ENCODE data around the gene YBEY. TPM values are rescaled to one million over a fixed set of nuclear protein-coding genes. Genes with fewer than 3 reads are reported as not detected.
A peak's percentile ranks its signal among the peaks of the same experiment; 100 is the strongest.

The YBEY gene
- total RNA-seq, 1 experiment from 2014 or later = 38.5 TPM

GRCh38 chr21:46286648-46287002 is 483 bp downstream of the YBEY start:
- peaks cover 28% of the 10 kb centered on the region for H3K36me3 ChIP-seq (ENCODE audit: insufficient read depth, low read length)
- no peaks in the 10 kb centered on the region for H3K27me3 ChIP-seq (ENCODE audit: low read length)
- H3K4me2 ChIP-seq (ENCODE audit: low read depth, low read length, poor library complexity, severe bottlenecking) = peak overlapping the region; percentile 69
- peaks cover 1% of the 10 kb centered on the region; the same call in 1 of the 2 replicates for H3K9me3 ChIP-seq (ENCODE audit: low read length)
- H3K79me2 ChIP-seq (ENCODE audit: low read length) = peaks cover 59% of the 10 kb centered on the region
- H3K9me2 ChIP-seq (replicated peaks; ENCODE audit: insufficient read depth, low read length) = no peaks in the 10 kb centered on the region
- H4K20me1 ChIP-seq (ENCODE audit: insufficient read depth, low read depth, low read length) = 0 out of 2 replicates have a peak, but pooled peaks cover 3% of the 10 kb centered on the region
- peak overlapping the region; percentile 96 for H3K9ac ChIP-seq (ENCODE audit: low read length)
- H3K4me3 ChIP-seq (ENCODE audit: low read length) = peak overlapping the region; percentile 97
- peak overlapping the region; percentile 52; the same call in 1 of the 2 replicates for H2AFZ ChIP-seq (ENCODE audit: low read length)
- H3K27ac ChIP-seq (ENCODE audit: low read length) = peak overlapping the region; percentile 97
- DNase-seq = no peak
- H3K4me1 ChIP-seq (ENCODE audit: low read length) = peaks cover 59% of the 10 kb centered on the region

GRCh38 chr21:46287541-46287940 is 1.4 kb downstream of the YBEY start:
- no peaks in the 10 kb centered on the region for H3K27me3 ChIP-seq (ENCODE audit: low read length)
- H3K4me2 ChIP-seq (ENCODE audit: low read depth, low read length, poor library complexity, severe bottlenecking) = peak overlapping the region; percentile 69
- H3K4me3 ChIP-seq (ENCODE audit: low read length) = peak overlapping the region; percentile 97
- peaks cover 33% of the 10 kb centered on the region for H3K36me3 ChIP-seq (ENCODE audit: insufficient read depth, low read length)
- no peaks in the 10 kb centered on the region for H3K9me2 ChIP-seq (replicated peaks; ENCODE audit: insufficient read depth, low read length)
- peaks cover 63% of the 10 kb centered on the region for H3K4me1 ChIP-seq (ENCODE audit: low read length)
- peak overlapping the region; percentile 97 for H3K27ac ChIP-seq (ENCODE audit: low read length)
- no peaks in the 10 kb centered on the region for H4K20me1 ChIP-seq (ENCODE audit: insufficient read depth, low read depth, low read length)
- H3K9me3 ChIP-seq (ENCODE audit: low read length) = peaks cover 8% of the 10 kb centered on the region; the same call in 1 of the 2 replicates
- no peak overlapping the region for H2AFZ ChIP-seq (ENCODE audit: low read length)
- peak overlapping the region; percentile 96 for H3K9ac ChIP-seq (ENCODE audit: low read length)
- DNase-seq = no peak
- H3K79me2 ChIP-seq (ENCODE audit: low read length) = peaks cover 55% of the 10 kb centered on the region

GRCh38 chr21:46289655-46290179 is 3.6 kb downstream of the YBEY start:
- H3K27ac ChIP-seq (ENCODE audit: low read length) = peak overlapping the region; percentile 91
- DNase-seq = peak; percentile 49
- H3K4me2 ChIP-seq (ENCODE audit: low read depth, low read length, poor library complexity, severe bottlenecking) = peak overlapping the region; percentile 34
- H3K4me3 ChIP-seq (ENCODE audit: low read length) = no peak overlapping the region
- no peak overlapping the region for H2AFZ ChIP-seq (ENCODE audit: low read length)
- H3K36me3 ChIP-seq (ENCODE audit: insufficient read depth, low read length) = peaks cover 16% of the 10 kb centered on the region
- H3K9me3 ChIP-seq (ENCODE audit: low read length) = peaks cover 8% of the 10 kb centered on the region; the same call in 1 of the 2 replicates
- H3K79me2 ChIP-seq (ENCODE audit: low read length) = peaks cover 34% of the 10 kb centered on the region
- 0 out of 2 replicates have a peak overlapping the region, but pooled peaks have one; percentile 9 for H3K9ac ChIP-seq (ENCODE audit: low read length)
- no peaks in the 10 kb centered on the region for H4K20me1 ChIP-seq (ENCODE audit: insufficient read depth, low read depth, low read length)
- peaks cover 44% of the 10 kb centered on the region for H3K4me1 ChIP-seq (ENCODE audit: low read length)
- no peaks in the 10 kb centered on the region for H3K9me2 ChIP-seq (replicated peaks; ENCODE audit: insufficient read depth, low read length)
- no peaks in the 10 kb centered on the region for H3K27me3 ChIP-seq (ENCODE audit: low read length)

GRCh38 chr21:46291561-46291960 is 5.4 kb downstream of the YBEY start:
- Histone ChIP-seq H3K9me2 (replicated peaks; ENCODE audit: insufficient read depth, low read length) (no peaks in the 10 kb centered on the region), H3K4me2 (ENCODE audit: low read depth, low read length, poor library complexity, severe bottlenecking) (peak overlapping the region; percentile 50), H3K27me3 (ENCODE audit: low read length) (no peaks in the 10 kb centered on the region), H3K4me3 (ENCODE audit: low read length) (0 out of 2 replicates have a peak overlapping the region, but pooled peaks have one; percentile 30), H3K79me2 (ENCODE audit: low read length) (peaks cover 21% of the 10 kb centered on the region), H3K9me3 (ENCODE audit: low read length) (peaks cover 8% of the 10 kb centered on the region; the same call in 1 of the 2 replicates), H3K4me1 (ENCODE audit: low read length) (peaks cover 46% of the 10 kb centered on the region), H3K27ac (ENCODE audit: low read length) (peak overlapping the region; percentile 91), H3K36me3 (ENCODE audit: insufficient read depth, low read length) (peaks cover 13% of the 10 kb centered on the region), H4K20me1 (ENCODE audit: insufficient read depth, low read depth, low read length) (no peaks in the 10 kb centered on the region), H2AFZ (ENCODE audit: low read length) (no peak overlapping the region), H3K9ac (ENCODE audit: low read length) (peak overlapping the region; percentile 45)
- peak; percentile 55 for DNase-seq

- H3K79me2 ChIP-seq (ENCODE audit: low read length) = peaks cover 12% of the 10 kb centered on the region
- no peak overlapping the region for H3K9ac ChIP-seq (ENCODE audit: low read length)
- H4K20me1 ChIP-seq (ENCODE audit: insufficient read depth, low read depth, low read length) = no peaks in the 10 kb centered on the region
- no peak overlapping the region for H3K4me2 ChIP-seq (ENCODE audit: low read depth, low read length, poor library complexity, severe bottlenecking)
- H3K4me3 ChIP-seq (ENCODE audit: low read length) = no peak overlapping the region
- H3K27me3 ChIP-seq (ENCODE audit: low read length) = no peaks in the 10 kb centered on the region
- H3K27ac ChIP-seq (ENCODE audit: low read length) = no peak overlapping the region
- H3K9me3 ChIP-seq (ENCODE audit: low read length) = peaks cover 8% of the 10 kb centered on the region; the same call in 1 of the 2 replicates
- peaks cover 13% of the 10 kb centered on the region for H3K36me3 ChIP-seq (ENCODE audit: insufficient read depth, low read length)
- DNase-seq = no peak
- H2AFZ ChIP-seq (ENCODE audit: low read length) = no peak overlapping the region
- no peaks in the 10 kb centered on the region for H3K9me2 ChIP-seq (replicated peaks; ENCODE audit: insufficient read depth, low read length)
- H3K4me1 ChIP-seq (ENCODE audit: low read length) = peaks cover 31% of the 10 kb centered on the region
These were observed 8.6 kb downstream of the YBEY start for GRCh38 chr21:46294647-46295176.

- H3K27ac ChIP-seq (ENCODE audit: low read length) = no peak overlapping the region; the same call in 1 of the 2 replicates
- H3K4me1 ChIP-seq (ENCODE audit: low read length) = peaks cover 26% of the 10 kb centered on the region
- H3K9me3 ChIP-seq (ENCODE audit: low read length) = peaks cover 8% of the 10 kb centered on the region; the same call in 1 of the 2 replicates
- H3K79me2 ChIP-seq (ENCODE audit: low read length) = peaks cover 7% of the 10 kb centered on the region; the same call in 1 of the 2 replicates
- H4K20me1 ChIP-seq (ENCODE audit: insufficient read depth, low read depth, low read length) = no peaks in the 10 kb centered on the region
- H3K4me2 ChIP-seq (ENCODE audit: low read depth, low read length, poor library complexity, severe bottlenecking) = no peak overlapping the region
- no peak for DNase-seq
- H3K9me2 ChIP-seq (replicated peaks; ENCODE audit: insufficient read depth, low read length) = no peaks in the 10 kb centered on the region
- no peak overlapping the region for H3K4me3 ChIP-seq (ENCODE audit: low read length)
- H3K9ac ChIP-seq (ENCODE audit: low read length) = no peak overlapping the region
- no peaks in the 10 kb centered on the region for H3K27me3 ChIP-seq (ENCODE audit: low read length)
- H3K36me3 ChIP-seq (ENCODE audit: insufficient read depth, low read length) = peaks cover 13% of the 10 kb centered on the region
- no peak overlapping the region for H2AFZ ChIP-seq (ENCODE audit: low read length)
These were observed 9.1 kb downstream of the YBEY start for GRCh38 chr21:46295177-46295770.

- no peak for DNase-seq
- Histone ChIP-seq H3K4me3 (ENCODE audit: low read length) (no peak overlapping the region), H3K4me1 (ENCODE audit: low read length) (peaks cover 17% of the 10 kb centered on the region), H3K79me2 (ENCODE audit: low read length) (peaks cover 7% of the 10 kb centered on the region; the same call in 1 of the 2 replicates), H3K9me2 (replicated peaks; ENCODE audit: insufficient read depth, low read length) (no peaks in the 10 kb centered on the region), H3K4me2 (ENCODE audit: low read depth, low read length, poor library complexity, severe bottlenecking) (no peak overlapping the region), H3K36me3 (ENCODE audit: insufficient read depth, low read length) (peaks cover 18% of the 10 kb centered on the region), H2AFZ (ENCODE audit: low read length) (no peak overlapping the region), H3K27me3 (ENCODE audit: low read length) (no peaks in the 10 kb centered on the region), H3K9me3 (ENCODE audit: low read length) (peaks cover 8% of the 10 kb centered on the region; the same call in 1 of the 2 replicates), H3K27ac (ENCODE audit: low read length) (no peak overlapping the region), H4K20me1 (ENCODE audit: insufficient read depth, low read depth, low read length) (no peaks in the 10 kb centered on the region), H3K9ac (ENCODE audit: low read length) (no peak overlapping the region)
These were observed 10.0 kb downstream of the YBEY start for GRCh38 chr21:46295996-46296752.
